Sigmoid colon (tissue), 4 donors: Measurements from ENCODE around the gene TACSTD2.

Experiments
- CTCF ChIP-seq, 4 experiments: fragments of 450-650 bp in 3 of 4; fragments of 200-600 bp in 1 of 4; IDR thresholded peaks; one replicate each; pipeline ENCODE4 v1.5.1; 2016 to 2019; ENCODE audit warnings: antibody characterized with exemption in 4 of 4, mild to moderate bottlenecking in 3 of 4, moderate library complexity in 2 of 4
- EP300 ChIP-seq, 4 donors: sonication (generic); formaldehyde crosslinking; IDR thresholded peaks; one replicate each; pipeline ENCODE4 v1.6.1; 2017; ENCODE audit warnings: antibody characterized with exemption in 4 of 4

- no peak for TF ChIP-seq EP300 (IDR thresholded peaks at IDR 0.05)
- no peak for TF ChIP-seq CTCF (IDR thresholded peaks at IDR 0.05)
Measured at GRCh38 chr1:58529284-58529683, 47.8 kb downstream of the TACSTD2 start.
